GM18868 (cell line): ENCODE measurements around the gene MAGI2.
"Not testable (repeated sequence)": the region's sequence is repeated elsewhere in the genome, so short reads cannot be mapped to it uniquely, and the experiment has no call there.

Experiments used
- ATAC-seq: cut with Tn5 transposase; IDR thresholded peaks from one replicate; pipeline ENCODE4 v1.9.1; 2021; ENCODE audit warnings: mild to moderate bottlenecking, moderate library complexity; ENCODE audit not compliant: unreplicated experiment

MAGI2 gene

GRCh38 chr7:78587443-78588044, 865.9 kb downstream of the MAGI2 start:
- ATAC-seq, result no peak

DNA sequence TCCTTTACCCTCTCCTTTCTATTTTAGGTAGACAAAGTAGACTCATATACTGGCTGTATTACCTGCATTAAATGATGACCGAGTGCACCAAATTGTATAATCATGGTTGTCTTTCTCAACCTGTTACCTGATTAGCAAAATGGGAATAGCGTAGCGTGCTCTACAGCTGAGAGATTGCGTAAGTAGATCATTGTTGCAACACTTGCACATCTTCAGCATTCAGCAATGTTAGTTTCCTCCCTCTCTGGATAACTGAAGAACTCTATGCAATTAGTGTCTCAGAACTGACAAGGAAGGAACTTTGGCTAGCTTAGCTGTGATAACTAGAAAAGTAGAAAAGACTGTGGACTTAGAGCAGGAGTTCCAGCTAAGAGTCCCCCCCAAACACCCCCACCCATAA, 867.5 kb downstream of the MAGI2 start:
- ATAC-seq, result no peak

DNA sequence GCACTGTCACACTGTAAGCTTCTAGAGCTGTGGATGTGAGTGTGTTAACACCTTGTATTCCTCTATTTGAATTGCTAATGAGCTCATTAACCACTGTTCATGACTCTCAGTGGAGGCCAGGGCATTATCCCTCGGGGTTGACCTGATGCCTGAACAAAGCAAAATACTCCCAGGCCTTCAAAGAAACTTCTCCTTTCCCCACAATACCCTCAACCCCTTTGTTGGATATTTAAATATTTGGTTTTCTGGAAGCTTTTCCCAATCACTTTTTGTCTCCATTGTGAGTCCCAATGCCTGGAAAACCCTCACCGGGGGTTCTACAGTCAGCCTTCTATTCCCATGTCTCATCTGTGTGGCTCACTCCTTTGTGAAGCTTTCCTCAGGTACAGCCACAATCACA, 874.8 kb downstream of the MAGI2 start:
- no peak for ATAC-seq

DNA sequence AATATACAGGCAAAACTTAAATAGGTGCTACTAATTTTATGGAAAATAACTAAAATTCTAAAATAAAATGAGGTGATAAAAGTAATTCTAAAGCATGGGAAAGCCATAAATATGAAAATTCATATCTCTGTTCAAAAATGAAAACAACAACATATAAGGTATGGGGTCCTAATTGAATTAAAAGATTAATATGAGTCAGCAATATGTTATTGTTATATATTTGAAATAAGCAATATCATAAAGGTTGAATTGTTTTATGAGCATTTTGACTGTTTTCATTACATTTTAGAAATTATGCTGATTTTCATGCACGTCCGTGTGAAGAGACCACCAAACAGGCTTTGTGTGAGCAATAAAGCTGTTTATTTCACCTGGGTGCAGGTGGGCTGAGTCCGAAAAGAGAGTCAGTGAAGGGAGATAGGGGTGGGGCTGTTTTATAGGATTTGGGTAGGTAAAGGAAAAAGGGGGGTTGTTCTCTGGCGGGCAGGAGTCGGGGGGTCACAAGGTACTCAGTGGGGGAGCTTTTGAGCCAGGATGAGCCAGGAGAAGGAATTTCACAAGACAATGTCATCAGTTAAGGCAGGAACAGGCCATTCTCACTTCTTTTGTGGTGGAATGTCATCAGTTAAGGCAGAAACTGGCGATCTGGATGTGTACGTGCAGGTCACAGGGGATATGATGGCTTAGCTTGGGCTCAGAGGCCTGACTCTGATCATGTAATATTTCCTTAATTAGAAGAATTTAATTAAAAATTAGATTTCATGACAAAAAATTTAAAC, 876.1 kb downstream of the MAGI2 start:
- not testable (repeated sequence) for ATAC-seq

DNA sequence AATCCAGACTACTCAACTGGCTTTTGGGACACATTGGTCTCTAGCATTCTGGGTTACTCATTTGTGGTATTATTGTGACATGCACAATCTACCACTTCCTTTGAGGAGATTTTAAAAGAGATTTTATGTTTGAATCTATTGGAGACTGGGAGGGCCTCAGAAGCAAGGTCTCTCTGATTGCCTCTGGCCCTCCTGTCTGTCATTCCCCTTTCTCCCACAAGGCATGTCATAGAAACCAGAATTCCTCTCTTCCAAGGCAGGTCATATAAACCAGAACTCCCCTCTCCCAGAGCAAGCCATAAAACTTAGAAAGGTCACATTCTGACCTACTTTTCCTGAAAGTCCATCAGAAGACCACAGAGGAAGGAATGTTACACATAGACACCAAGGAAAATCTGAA, 877.2 kb downstream of the MAGI2 start:
- no peak for ATAC-seq

DNA sequence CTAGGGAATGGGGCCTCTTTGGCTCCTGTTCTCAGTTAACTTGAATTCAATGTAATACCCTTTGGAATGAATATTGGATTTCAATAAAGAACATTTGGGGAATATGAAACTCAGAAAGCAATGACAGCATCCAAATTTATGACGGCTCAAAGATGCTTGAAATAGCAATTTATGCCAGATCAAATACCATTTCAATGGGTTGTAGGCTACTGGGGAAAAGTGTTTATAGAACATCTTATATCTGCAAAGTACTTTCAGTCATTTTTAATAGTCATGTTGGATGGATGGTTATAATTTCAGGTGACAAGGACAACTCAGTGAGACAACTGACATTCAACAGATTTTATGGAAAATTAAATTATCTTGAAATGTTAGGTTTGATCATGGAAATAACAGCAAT, 882.2 kb downstream of the MAGI2 start:
- no peak for ATAC-seq

DNA sequence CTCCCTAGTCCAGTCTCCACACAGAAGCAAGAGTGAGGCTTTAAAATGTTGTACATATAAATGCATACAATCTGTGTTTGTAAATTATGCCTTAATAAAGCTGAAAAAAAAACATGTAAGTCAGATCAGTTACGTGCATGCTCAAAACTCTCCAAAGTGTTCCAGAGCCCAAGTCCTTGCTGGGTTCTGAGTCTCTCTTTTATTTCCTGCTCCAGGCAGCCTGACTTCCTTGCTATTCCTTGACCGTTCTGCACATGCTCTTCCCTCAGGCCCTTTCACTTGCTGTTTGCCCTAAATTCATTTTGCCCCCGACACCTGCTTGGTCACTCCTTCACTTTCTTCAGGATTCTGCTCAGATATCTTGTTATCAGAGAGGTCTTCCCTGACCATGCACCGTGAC, 884.8 kb downstream of the MAGI2 start:
- no peak for ATAC-seq

DNA sequence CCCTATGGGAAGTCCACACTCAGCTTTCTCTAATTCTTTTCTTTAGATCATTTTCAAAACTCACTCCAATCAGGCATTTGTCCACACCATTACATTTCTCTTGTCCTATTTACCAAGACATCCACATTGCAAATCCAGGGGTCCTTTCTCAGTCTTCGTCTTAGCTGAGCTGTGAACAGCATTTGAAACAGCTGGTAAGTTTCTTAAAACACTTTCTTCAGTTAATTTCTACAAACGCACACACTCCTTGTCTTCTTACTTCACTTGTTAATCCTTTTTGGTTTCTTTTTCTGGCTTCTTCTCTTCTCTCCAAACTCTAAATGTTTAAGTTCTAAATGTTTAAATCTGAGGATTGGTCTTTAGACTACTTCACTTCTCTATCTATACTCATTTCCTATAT, 885.6 kb downstream of the MAGI2 start:
- no peak for ATAC-seq

- no peak for ATAC-seq
Observed at GRCh38 chr7:78565784-78566183, 887.7 kb downstream of the MAGI2 start.

DNA sequence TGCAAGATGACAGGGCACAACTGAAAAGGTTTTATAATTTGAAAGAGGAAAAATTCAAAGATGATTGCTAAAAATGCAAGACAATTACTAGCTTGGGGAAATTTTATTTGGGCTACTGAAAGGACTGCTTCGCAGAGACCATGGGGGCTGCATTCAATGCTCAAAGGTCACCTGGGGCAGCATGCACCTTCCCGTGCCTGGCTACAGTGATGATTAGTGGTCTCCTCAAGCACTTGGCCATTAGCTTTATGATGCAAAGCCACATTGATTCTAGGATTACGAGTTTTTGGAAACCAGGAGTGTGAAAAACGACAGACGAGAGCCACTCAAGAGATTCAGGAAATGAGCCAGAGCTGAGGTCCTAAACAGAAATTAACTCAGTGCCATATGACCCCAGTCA, 890.3 kb downstream of the MAGI2 start:
- no peak for ATAC-seq

DNA sequence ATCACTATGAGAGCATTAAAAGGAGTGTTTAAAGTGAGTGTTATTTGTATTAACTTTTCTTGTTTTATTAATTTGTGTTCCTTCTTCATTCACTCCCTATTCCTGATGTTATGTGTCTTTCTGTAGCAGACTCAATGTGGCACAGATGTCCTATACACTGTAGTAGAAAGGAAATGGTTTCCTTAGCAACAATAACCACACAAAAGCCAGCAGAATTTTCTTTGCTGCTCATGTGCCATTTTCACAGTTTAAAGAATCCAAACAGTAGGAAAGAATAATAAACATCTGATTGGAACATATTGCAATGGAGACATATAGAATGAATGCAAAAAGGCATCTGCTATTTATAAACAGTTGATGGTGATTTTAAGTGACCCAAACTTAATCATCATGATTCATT, 891.3 kb downstream of the MAGI2 start:
- ATAC-seq, result no peak

GRCh38 chr7:78558566-78558965, 894.9 kb downstream of the MAGI2 start:
- no peak for ATAC-seq

DNA sequence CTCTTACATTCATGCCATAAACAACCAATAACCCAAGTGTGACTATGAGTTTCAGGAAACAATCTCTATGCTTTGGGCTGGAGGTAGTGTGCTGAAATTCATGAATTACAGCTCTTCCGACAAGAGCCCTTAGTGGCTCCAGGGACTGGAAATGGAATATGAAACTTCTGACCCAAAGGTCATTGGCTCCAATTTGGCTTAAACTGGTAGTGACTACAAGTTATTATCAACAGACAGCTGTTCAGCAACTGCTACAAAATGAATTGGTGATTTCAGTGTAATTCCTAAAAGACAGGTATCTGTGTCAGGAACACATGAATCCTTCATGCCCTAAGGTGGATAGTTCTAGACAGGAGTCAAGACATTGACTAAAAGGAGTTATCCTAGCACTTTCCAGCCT, 909.5 kb downstream of the MAGI2 start:
- no peak for ATAC-seq

- no peak for ATAC-seq
Observed at GRCh38 chr7:78542981-78543380, 910.5 kb downstream of the MAGI2 start.

GRCh38 chr7:78542541-78542940, 910.9 kb downstream of the MAGI2 start:
- ATAC-seq, result no peak

DNA sequence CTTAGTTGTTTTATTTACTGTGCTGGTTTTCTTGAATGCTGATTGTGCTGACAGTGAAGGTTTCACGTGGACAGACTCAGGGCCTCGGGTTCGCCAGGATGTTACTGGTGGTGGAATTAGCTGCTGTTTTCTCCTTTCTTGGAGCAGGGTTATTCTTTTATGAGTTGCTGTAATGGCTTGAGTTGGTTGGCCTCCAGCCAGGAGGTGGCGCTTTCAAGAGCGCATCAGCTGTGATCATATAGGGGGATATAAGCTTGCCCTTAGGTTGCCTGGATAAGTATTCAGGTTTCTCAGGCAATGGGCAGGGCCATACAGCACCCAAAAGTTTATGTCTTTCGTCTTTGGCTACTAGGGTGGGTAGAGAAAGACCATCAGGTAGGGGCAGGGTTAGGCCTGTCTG, 913.6 kb downstream of the MAGI2 start:
- no peak for ATAC-seq

- ATAC-seq, result no peak
Observed at GRCh38 chr7:78535655-78536054, 917.8 kb downstream of the MAGI2 start.

- no peak for ATAC-seq
Observed at GRCh38 chr7:78530351-78530750, 923.1 kb downstream of the MAGI2 start.

- ATAC-seq, result no peak
Observed at GRCh38 chr7:78529392-78529791, 924.1 kb downstream of the MAGI2 start.

DNA sequence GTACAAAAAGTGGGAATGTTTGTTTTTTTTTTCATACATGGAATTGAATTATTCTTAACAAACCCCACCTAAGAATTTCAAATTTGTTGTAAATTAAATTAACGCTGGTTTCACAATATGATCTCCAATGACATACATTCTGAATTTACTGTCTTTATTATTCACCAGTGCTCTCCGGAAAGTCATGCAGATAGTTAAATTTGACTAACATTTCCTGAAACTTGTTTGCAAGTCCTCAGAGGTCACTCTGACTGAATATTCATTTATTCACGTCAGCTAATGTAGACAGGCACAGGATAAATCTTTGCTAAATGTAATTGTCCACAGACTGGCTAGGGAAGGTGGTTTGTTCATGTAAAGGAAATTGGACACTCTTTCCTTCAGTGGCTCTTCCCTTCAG, 924.5 kb downstream of the MAGI2 start:
- no peak for ATAC-seq

DNA sequence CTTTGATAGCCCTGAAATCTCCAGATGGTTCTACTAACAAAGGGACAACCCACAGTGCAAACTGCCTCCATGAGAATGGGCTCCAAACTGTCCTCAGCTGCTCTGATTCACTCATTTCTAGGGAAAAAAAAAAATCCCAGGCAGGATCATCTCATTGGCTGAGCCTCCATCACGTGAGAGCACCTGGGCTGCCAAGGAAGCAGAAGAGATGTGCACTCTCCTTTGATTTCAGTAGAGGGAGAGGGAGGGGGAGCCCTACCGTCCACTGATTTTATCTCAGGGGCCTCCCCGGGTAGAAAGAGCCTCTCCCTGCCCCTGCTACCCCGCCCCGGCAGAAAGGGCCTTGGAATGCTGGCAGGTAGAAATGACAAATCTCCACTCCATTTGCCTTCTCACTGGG, 929.5 kb downstream of the MAGI2 start:
- no peak for ATAC-seq

GRCh38 chr7:78521961-78522360, 931.5 kb downstream of the MAGI2 start:
- no peak for ATAC-seq

DNA sequence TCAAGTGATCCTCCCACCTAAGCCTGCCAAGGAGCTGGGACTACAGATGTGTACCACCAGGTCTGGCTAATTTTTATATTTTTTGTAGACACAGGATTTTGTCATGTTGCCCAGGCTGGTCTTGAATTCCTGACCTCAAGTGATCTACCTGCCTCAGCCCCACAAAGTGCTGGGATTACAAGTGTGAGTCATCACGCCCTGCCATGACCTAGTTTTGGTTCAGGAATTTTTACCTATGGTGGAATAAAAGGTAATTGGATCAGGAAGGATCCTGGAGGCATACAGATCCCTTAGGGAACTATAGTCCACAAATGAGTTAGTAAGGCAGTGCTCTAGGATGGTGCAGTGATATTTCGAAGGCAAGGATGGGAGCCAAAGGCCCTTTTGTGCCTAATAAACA, 937.0 kb downstream of the MAGI2 start:
- ATAC-seq, result no peak
